Measurements from ENCODE around the gene ADCK2.

- TF ChIP-seq CTCF (IDR thresholded peaks at IDR 0.05) (no peak), POLR2A (IDR thresholded peaks at IDR 0.05) (no peak)
Measured at GRCh38 chr7:140732416-140732815, 59.7 kb downstream of the ADCK2 start.
